Kidney epithelial cell (primary cell): ENCODE measurements around the gene SLC43A3. TPM values are rescaled to one million over a fixed set of nuclear protein-coding genes. Genes with fewer than 3 reads are reported as not detected.

Source experiments
- DNase-seq: peaks from one replicate; pipeline ENCODE4 v3.0.0-alpha.2; 2010; ENCODE audit warnings: low read depth
- H3K27me3 ChIP-seq: 2 replicates; pipeline ENCODE4 v1.6.0; 2011; ENCODE audit warnings: low read length; ENCODE audit not compliant: control insufficient read depth, insufficient read depth
- H3K36me3 ChIP-seq: 2 replicates; pipeline ENCODE4 v1.5.1; 2011; ENCODE audit warnings: low read length; ENCODE audit not compliant: control insufficient read depth, insufficient read depth
- H3K4me3 ChIP-seq: 2 replicates; pipeline ENCODE4 v1.5.1; 2011; ENCODE audit warnings: low read depth, mild to moderate bottlenecking, control low read depth, low read length
- CTCF ChIP-seq: IDR thresholded peaks from 2 replicates; pipeline ENCODE4 v1.5.1; 2011; ENCODE audit warnings: mild to moderate bottlenecking, moderate library complexity, low read length, control low read depth, inconsistent platforms; ENCODE audit not compliant: insufficient read depth, poor library complexity, severe bottlenecking
- total RNA-seq: library from RNA; depleted of rRNA; stranded (reverse); fragments of >200 nt; gene quantifications from 2 replicates; pipeline ENCODE4 v1.2.3, GENCODE V29; 2015

Gene SLC43A3
- total RNA-seq, 1 donor from 2014 or later: 108 TPM

- H3K27me3 ChIP-seq: peaks cover 10% of the 10 kb centered on the region
- no peak within 1 kb of the TSS for H3K4me3 ChIP-seq
- TF ChIP-seq CTCF: no peak
- no peaks in the 10 kb centered on the region for H3K36me3 ChIP-seq
- DNase-seq: no peak
Observed at GRCh38 chr11:57380975-57381374, 45.9 kb downstream of the SLC43A3 start, which contains the start of gene PRG3. Gene PRG3 (minus strand): TSS chr11:57381150. CDS start chr11:57380708, 442 bp downstream.

- TF ChIP-seq CTCF: no peak
- Histone ChIP-seq H3K36me3 (no peaks in the 10 kb centered on the region), H3K4me3 (no peak overlapping the region), H3K27me3 (peaks cover 10% of the 10 kb centered on the region)
- DNase-seq: no peak
Observed at GRCh38 chr11:57379732-57380131, 47.2 kb downstream of the SLC43A3 start.

- Histone ChIP-seq H3K27me3 (peaks cover 10% of the 10 kb centered on the region), H3K36me3 (no peaks in the 10 kb centered on the region), H3K4me3 (no peak overlapping the region)
- DNase-seq: no peak
- no peak for TF ChIP-seq CTCF
Observed at GRCh38 chr11:57378186-57378585, 48.7 kb downstream of the SLC43A3 start.

- peaks cover 8% of the 10 kb centered on the region for H3K27me3 ChIP-seq
- TF ChIP-seq CTCF: no peak
- DNase-seq: no peak
- H3K4me3 ChIP-seq: no peak overlapping the region
- no peaks in the 10 kb centered on the region for H3K36me3 ChIP-seq
Observed at GRCh38 chr11:57377107-57377506, 49.8 kb downstream of the SLC43A3 start.

GRCh38 chr11:57376095-57377090 lies 50.5 kb downstream of the SLC43A3 start:
- H3K36me3 ChIP-seq: no peaks in the 10 kb centered on the region
- H3K27me3 ChIP-seq: peaks cover 8% of the 10 kb centered on the region
- DNase-seq: no peak
- H3K4me3 ChIP-seq: no peak overlapping the region
- TF ChIP-seq CTCF: no peak
